ENCODE measurements around the gene NRCAM. TPM values are rescaled to one million over a fixed set of nuclear protein-coding genes. Genes with fewer than 3 reads are reported as not detected.

Gene NRCAM
- total RNA-seq, 2 experiments from 2014 or later: 3.2 to 3.8 TPM

GRCh38 chr7:108358553-108358952 is 97.7 kb downstream of the NRCAM start:
- peaks cover 4% of the 10 kb centered on the region for H3K4me1 Mint-ChIP-seq (ENCODE audit: low read depth)
- H3K9me3 Mint-ChIP-seq: no peaks in the 10 kb centered on the region
- POLR2A ChIA-PET: no interaction called here
- H3K27me3 Mint-ChIP-seq: no peaks in the 10 kb centered on the region
- ATAC-seq (no peak), DNase-seq (no peak)
- peaks cover 2% of the 10 kb centered on the region for H3K36me3 Mint-ChIP-seq (ENCODE audit: low read depth)
- H3K27ac Mint-ChIP-seq: no peak overlapping the region
- TF ChIP-seq, protein P1, sequence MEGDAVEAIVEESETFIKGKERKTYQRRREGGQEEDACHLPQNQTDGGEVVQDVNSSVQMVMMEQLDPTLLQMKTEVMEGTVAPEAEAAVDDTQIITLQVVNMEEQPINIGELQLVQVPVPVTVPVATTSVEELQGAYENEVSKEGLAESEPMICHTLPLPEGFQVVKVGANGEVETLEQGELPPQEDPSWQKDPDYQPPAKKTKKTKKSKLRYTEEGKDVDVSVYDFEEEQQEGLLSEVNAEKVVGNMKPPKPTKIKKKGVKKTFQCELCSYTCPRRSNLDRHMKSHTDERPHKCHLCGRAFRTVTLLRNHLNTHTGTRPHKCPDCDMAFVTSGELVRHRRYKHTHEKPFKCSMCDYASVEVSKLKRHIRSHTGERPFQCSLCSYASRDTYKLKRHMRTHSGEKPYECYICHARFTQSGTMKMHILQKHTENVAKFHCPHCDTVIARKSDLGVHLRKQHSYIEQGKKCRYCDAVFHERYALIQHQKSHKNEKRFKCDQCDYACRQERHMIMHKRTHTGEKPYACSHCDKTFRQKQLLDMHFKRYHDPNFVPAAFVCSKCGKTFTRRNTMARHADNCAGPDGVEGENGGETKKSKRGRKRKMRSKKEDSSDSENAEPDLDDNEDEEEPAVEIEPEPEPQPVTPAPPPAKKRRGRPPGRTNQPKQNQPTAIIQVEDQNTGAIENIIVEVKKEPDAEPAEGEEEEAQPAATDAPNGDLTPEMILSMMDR (IDR thresholded peaks at IDR 0.05): no peak
- no peak overlapping the region for H3K4me3 Mint-ChIP-seq
- intact Hi-C loops (cut with micrococcal nuclease): no loop called here
- CTCF ChIA-PET: no interaction called here

DNA sequence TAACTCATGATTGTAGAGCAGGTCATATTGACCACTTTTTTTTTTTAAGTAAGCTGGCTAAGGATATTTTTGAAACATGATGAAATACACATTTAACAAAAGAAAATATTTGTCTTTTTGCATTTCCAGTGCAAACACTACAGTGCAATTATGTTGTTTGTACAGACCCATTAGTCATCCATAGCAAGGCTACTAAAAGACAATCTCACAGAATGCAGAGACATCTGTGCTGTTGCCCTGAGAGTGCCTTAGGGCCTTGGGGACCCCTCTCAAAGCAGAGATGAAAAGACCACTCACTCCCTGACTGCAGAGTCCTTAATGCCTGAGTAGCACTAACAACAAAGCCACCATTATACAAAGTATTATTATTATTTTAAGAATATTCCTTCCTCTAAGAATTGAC is 104.5 kb downstream of the NRCAM start:
- Mint-ChIP-seq H3K27me3 (no peaks in the 10 kb centered on the region), H3K4me3 (no peak overlapping the region), H3K27ac (no peak overlapping the region), H3K9me3 (no peaks in the 10 kb centered on the region), H3K36me3 (ENCODE audit: low read depth) (peaks cover 2% of the 10 kb centered on the region), H3K4me1 (ENCODE audit: low read depth) (no peaks in the 10 kb centered on the region)
- CTCF ChIA-PET: no interaction called here
- intact Hi-C loops (cut with micrococcal nuclease): no loop called here
- ATAC-seq (no peak), DNase-seq (no peak)
- TF ChIP-seq, protein P1 (IDR thresholded peaks at IDR 0.05): no peak
- POLR2A ChIA-PET: no interaction called here

GRCh38 chr7:108348913-108349312 is 107.3 kb downstream of the NRCAM start:
- no peaks in the 10 kb centered on the region for H3K36me3 Mint-ChIP-seq (ENCODE audit: low read depth)
- ATAC-seq (no peak), DNase-seq (no peak)
- ChIA-PET CTCF (no interaction called here), POLR2A (no interaction called here)
- no peaks in the 10 kb centered on the region for H3K4me1 Mint-ChIP-seq (ENCODE audit: low read depth)
- no peak overlapping the region for H3K4me3 Mint-ChIP-seq
- TF ChIP-seq, protein P1 (IDR thresholded peaks at IDR 0.05): no peak
- intact Hi-C loops (cut with micrococcal nuclease): no loop called here
- no peaks in the 10 kb centered on the region for H3K9me3 Mint-ChIP-seq
- no peaks in the 10 kb centered on the region for H3K27me3 Mint-ChIP-seq
- no peak overlapping the region for H3K27ac Mint-ChIP-seq

GRCh38 chr7:108347616-108348015 is 108.6 kb downstream of the NRCAM start:
- DNase-seq (no peak), ATAC-seq (no peak)
- intact Hi-C loops (cut with micrococcal nuclease): no loop called here
- no peaks in the 10 kb centered on the region for H3K27me3 Mint-ChIP-seq
- no peak overlapping the region for H3K27ac Mint-ChIP-seq
- TF ChIP-seq, protein P1 (IDR thresholded peaks at IDR 0.05): no peak
- H3K36me3 Mint-ChIP-seq (ENCODE audit: low read depth): no peaks in the 10 kb centered on the region
- ChIA-PET CTCF (no interaction called here), POLR2A (interaction anchor here (1.2 kb wide), 1 partner anchor 18 kb away, joined by 4 read pairs; no protein-coding TSS in a partner anchor)
- H3K9me3 Mint-ChIP-seq: no peaks in the 10 kb centered on the region
- H3K4me3 Mint-ChIP-seq: no peak overlapping the region
- H3K4me1 Mint-ChIP-seq (ENCODE audit: low read depth): no peaks in the 10 kb centered on the region

DNA sequence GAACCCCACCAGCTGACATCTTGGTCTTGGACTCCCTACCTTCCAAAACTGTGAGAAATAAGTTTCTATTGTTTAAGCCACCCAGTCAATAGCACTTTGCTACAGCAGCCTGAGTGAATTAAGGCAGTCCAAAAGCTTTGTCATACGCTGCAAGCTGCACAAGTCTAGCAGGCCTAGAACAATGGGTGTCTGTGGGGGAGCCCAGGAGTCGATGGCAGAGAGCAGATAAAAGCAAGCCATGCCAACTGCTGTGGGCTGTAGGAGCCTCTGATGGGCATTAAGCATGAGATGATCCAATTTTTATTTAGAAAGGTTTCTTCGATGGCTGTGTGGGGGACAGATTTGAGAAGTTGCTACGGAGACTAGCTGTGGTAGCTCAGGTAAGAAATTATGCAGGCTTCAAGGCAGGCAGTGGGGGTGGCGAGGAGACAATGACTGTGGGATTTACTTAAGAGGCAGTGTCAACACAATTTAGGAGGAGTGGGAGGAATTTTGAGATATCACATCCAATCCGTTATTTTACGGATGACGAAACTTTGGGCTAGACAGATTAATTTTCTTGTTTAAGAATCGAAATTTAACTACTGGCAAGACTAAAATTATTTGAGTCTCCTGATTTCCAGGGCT is 110.4 kb downstream of the NRCAM start:
- intact Hi-C loops (cut with micrococcal nuclease): no loop called here
- ATAC-seq (no peak), DNase-seq (no peak)
- Mint-ChIP-seq H3K27ac (no peak overlapping the region), H3K4me1 (ENCODE audit: low read depth) (no peaks in the 10 kb centered on the region), H3K36me3 (ENCODE audit: low read depth) (no peaks in the 10 kb centered on the region), H3K9me3 (no peaks in the 10 kb centered on the region), H3K27me3 (no peaks in the 10 kb centered on the region), H3K4me3 (no peak overlapping the region)
- ChIA-PET CTCF (no interaction called here), POLR2A (no interaction called here)
- TF ChIP-seq, protein P1 (IDR thresholded peaks at IDR 0.05): no peak
